ENCODE results near the gene NAT14. TPM values are rescaled to one million over a fixed set of nuclear protein-coding genes. Genes with fewer than 3 reads are reported as not detected.

The NAT14 gene
- total and polyA plus RNA-seq, 4 experiments from 2014 or later, result 2.6 to 3.2 (median 2.9) TPM

GRCh38 chr19:55464039-55464661, 20.8 kb upstream of the NAT14 start:
- Histone ChIP-seq H3K4me1 (ENCODE audit: insufficient read depth, low read length) (peaks cover 18% of the 10 kb centered on the region), H3K27me3 (ENCODE audit: insufficient read depth, low read length) (no peaks in the 10 kb centered on the region), H3K4me3 (ENCODE audit: low read length in 2 of 2) (no peak overlapping the region), H3K27ac (ENCODE audit: low read depth, low read length) (no peak overlapping the region), H3K9me3 (ENCODE audit: control insufficient read depth in 1 of 2, low read length in 2 of 2) (no peaks in the 10 kb centered on the region), H3K36me3 (ENCODE audit: insufficient read depth, low read length) (no peaks in the 10 kb centered on the region)
- no peak overlapping the region for H3K27ac Mint-ChIP-seq
- intact Hi-C loops (cut with micrococcal nuclease), result no loop called here
- no peaks in the 10 kb centered on the region for H3K27me3 Mint-ChIP-seq
- CTCF ChIA-PET (ENCODE audit: partially characterized antibody), result no interaction called here
- H3K9me3 Mint-ChIP-seq, result peaks cover 0 to 2% (median 0%) of the 10 kb centered on the region in 8 donors
- H3K36me3 Mint-ChIP-seq, result peaks cover 0 to 2% of the 10 kb centered on the region in 2 donors
- POLR2A ChIA-PET (ENCODE audit: partially characterized antibody), result no interaction called here
- peak overlapping the region in 2 of 8 donors; percentile 39 to 69 for H3K4me3 Mint-ChIP-seq
- DNase-seq, result no peak
- peaks cover 13 to 32% (median 24%) of the 10 kb centered on the region in 4 donors for H3K4me1 Mint-ChIP-seq

- Histone ChIP-seq H3K27me3 (ENCODE audit: insufficient read depth, low read length) (no peaks in the 10 kb centered on the region), H3K4me1 (ENCODE audit: insufficient read depth, low read length) (peaks cover 18% of the 10 kb centered on the region), H3K36me3 (ENCODE audit: insufficient read depth, low read length) (no peaks in the 10 kb centered on the region), H3K27ac (ENCODE audit: low read depth, low read length) (no peak within 1 kb of the TSS), H3K9me3 (ENCODE audit: control insufficient read depth in 1 of 2, low read length in 2 of 2) (no peaks in the 10 kb centered on the region), H3K4me3 (ENCODE audit: low read length in 2 of 2) (no peak within 1 kb of the TSS)
- Mint-ChIP-seq H3K27ac (peak within 1 kb of the TSS in 1 of 7 donors; percentile 9), H3K4me3 (peak within 1 kb of the TSS in 2 of 8 donors; percentile 39 to 69), H3K4me1 (peaks cover 13 to 32% (median 24%) of the 10 kb centered on the region in 4 donors), H3K9me3 (peaks cover 0 to 2% (median 0%) of the 10 kb centered on the region in 8 donors), H3K36me3 (peaks cover 0 to 2% of the 10 kb centered on the region in 2 donors), H3K27me3 (no peaks in the 10 kb centered on the region)
- POLR2A ChIA-PET (ENCODE audit: partially characterized antibody), result no interaction called here
- intact Hi-C loops (cut with micrococcal nuclease), result no loop called here
- CTCF ChIA-PET (ENCODE audit: partially characterized antibody), result no interaction called here
- no peak for DNase-seq
Measured at GRCh38 chr19:55464662-55465054, 20.3 kb upstream of the NAT14 start, which contains the start of gene C19orf85. Gene C19orf85, minus strand, starts transcription at chr19:55464751. Its CDS starts 197 bp downstream, at chr19:55464554.

GRCh38 chr19:55465460-55466240, 19.3 kb upstream of the NAT14 start:
- Mint-ChIP-seq H3K27ac (peak overlapping the region in 1 of 7 donors; percentile 8), H3K4me3 (no peak overlapping the region), H3K9me3 (peaks cover 0 to 2% (median 0%) of the 10 kb centered on the region in 8 donors), H3K36me3 (peaks cover 0 to 2% of the 10 kb centered on the region in 2 donors), H3K27me3 (no peaks in the 10 kb centered on the region), H3K4me1 (peaks cover 10 to 22% (median 16%) of the 10 kb centered on the region in 4 donors)
- H3K9me3 ChIP-seq (ENCODE audit: control insufficient read depth in 1 of 2, low read length in 2 of 2), result no peaks in the 10 kb centered on the region
- intact Hi-C loops (cut with micrococcal nuclease), result no loop called here
- no peak overlapping the region for H3K27ac ChIP-seq (ENCODE audit: low read depth, low read length)
- DNase-seq, result no peak
- ChIA-PET POLR2A (ENCODE audit: partially characterized antibody) (no interaction called here), CTCF (ENCODE audit: partially characterized antibody) (interaction anchor here (1.2 to 4.3 kb wide), 3 partner anchors 9 to 166 kb away, joined by 3 to 69 read pairs (median 42); no protein-coding TSS in a partner anchor)
- no peak overlapping the region for H3K4me3 ChIP-seq (ENCODE audit: low read length in 2 of 2)
- no peaks in the 10 kb centered on the region for H3K27me3 ChIP-seq (ENCODE audit: insufficient read depth, low read length)
- peaks cover 12% of the 10 kb centered on the region for H3K4me1 ChIP-seq (ENCODE audit: insufficient read depth, low read length)
- H3K36me3 ChIP-seq (ENCODE audit: insufficient read depth, low read length), result no peaks in the 10 kb centered on the region

GRCh38 chr19:55466241-55466614, 18.8 kb upstream of the NAT14 start:
- Histone ChIP-seq H3K4me1 (ENCODE audit: insufficient read depth, low read length) (peaks cover 6% of the 10 kb centered on the region), H3K36me3 (ENCODE audit: insufficient read depth, low read length) (no peaks in the 10 kb centered on the region), H3K9me3 (ENCODE audit: control insufficient read depth in 1 of 2, low read length in 2 of 2) (no peaks in the 10 kb centered on the region), H3K27me3 (ENCODE audit: insufficient read depth, low read length) (no peaks in the 10 kb centered on the region), H3K4me3 (ENCODE audit: low read length in 2 of 2) (no peak overlapping the region), H3K27ac (ENCODE audit: low read depth, low read length) (no peak overlapping the region)
- no peak overlapping the region for H3K4me3 Mint-ChIP-seq
- ChIA-PET CTCF (ENCODE audit: partially characterized antibody) (interaction anchor here (1.2 to 4.3 kb wide), 10 partner anchors 8 to 325 kb away, joined by 3 to 69 read pairs (median 10); partner anchors contain the start of genes ZNF628 and ZNF784), POLR2A (ENCODE audit: partially characterized antibody) (interaction anchor here (2.1 kb wide), 1 partner anchor 11 kb away, joined by 13 read pairs; the partner anchor contains the start of gene ZNF628)
- intact Hi-C loops (cut with micrococcal nuclease), result no loop called here
- no peak for DNase-seq
- H3K9me3 Mint-ChIP-seq, result peaks cover 0 to 2% (median 0%) of the 10 kb centered on the region in 8 donors
- H3K36me3 Mint-ChIP-seq, result peaks cover 0 to 2% of the 10 kb centered on the region in 2 donors
- peak overlapping the region in 4 of 7 donors; percentile 8 to 62 (median 24) for H3K27ac Mint-ChIP-seq
- no peaks in the 10 kb centered on the region for H3K27me3 Mint-ChIP-seq
- peaks cover 8 to 18% (median 12%) of the 10 kb centered on the region in 4 donors for H3K4me1 Mint-ChIP-seq

GRCh38 chr19:55467236-55468053, 17.5 kb upstream of the NAT14 start:
- CTCF ChIA-PET (ENCODE audit: partially characterized antibody), result interaction anchor here (0.6 to 4.3 kb wide), 39 partner anchors 9 to 390 kb away, joined by 3 to 69 read pairs (median 4); partner anchors contain the start of genes FIZ1, NAT14, ZNF628 and ZNF784
- no peaks in the 10 kb centered on the region for H3K9me3 ChIP-seq (ENCODE audit: control insufficient read depth in 1 of 2, low read length in 2 of 2)
- peak in 4 of 5 donors; percentile 52 to 61 (median 52) for DNase-seq
- intact Hi-C loops (cut with micrococcal nuclease), result loop anchor here (1.0 to 2.0 kb wide), 2 partner anchors 36 to 163 kb away; no protein-coding TSS in a partner anchor
- H3K36me3 ChIP-seq (ENCODE audit: insufficient read depth, low read length), result no peaks in the 10 kb centered on the region
- POLR2A ChIA-PET (ENCODE audit: partially characterized antibody), result interaction anchor here (0.8 to 2.1 kb wide), 5 partner anchors 9 to 165 kb away, joined by 3 to 13 read pairs (median 4); partner anchors contain the start of genes FIZ1 and ZNF628
- peak overlapping the region in 3 of 7 donors; percentile 30 to 38 (median 34) for H3K27ac Mint-ChIP-seq
- H3K4me3 Mint-ChIP-seq, result peak overlapping the region in 1 of 8 donors; percentile 36
- H3K27me3 Mint-ChIP-seq, result no peaks in the 10 kb centered on the region
- no peak overlapping the region for H3K27ac ChIP-seq (ENCODE audit: low read depth, low read length)
- peaks cover 2 to 7% (median 4%) of the 10 kb centered on the region in 4 donors for H3K4me1 Mint-ChIP-seq
- no peaks in the 10 kb centered on the region for H3K9me3 Mint-ChIP-seq
- no peaks in the 10 kb centered on the region for H3K36me3 Mint-ChIP-seq
- peaks cover 2% of the 10 kb centered on the region for H3K4me1 ChIP-seq (ENCODE audit: insufficient read depth, low read length)
- no peak overlapping the region for H3K4me3 ChIP-seq (ENCODE audit: low read length in 2 of 2)
- no peaks in the 10 kb centered on the region for H3K27me3 ChIP-seq (ENCODE audit: insufficient read depth, low read length)

- Mint-ChIP-seq H3K27ac (peak overlapping the region in 2 of 7 donors; percentile 15 to 30), H3K36me3 (no peaks in the 10 kb centered on the region), H3K27me3 (no peaks in the 10 kb centered on the region), H3K4me3 (peak overlapping the region in 1 of 8 donors; percentile 36), H3K9me3 (no peaks in the 10 kb centered on the region), H3K4me1 (peaks cover under 1 to 5% (median 2%) of the 10 kb centered on the region in 4 donors)
- no peak for DNase-seq
- H3K27ac ChIP-seq (ENCODE audit: low read depth, low read length), result no peak overlapping the region
- H3K27me3 ChIP-seq (ENCODE audit: insufficient read depth, low read length), result no peaks in the 10 kb centered on the region
- intact Hi-C loops (cut with micrococcal nuclease), result loop anchor here (1.0 to 2.0 kb wide), 2 partner anchors 35 to 163 kb away; no protein-coding TSS in a partner anchor
- ChIA-PET CTCF (ENCODE audit: partially characterized antibody) (interaction anchor here (0.9 to 4.3 kb wide), 27 partner anchors 9 to 390 kb away, joined by 3 to 69 read pairs (median 5); partner anchors contain the start of genes FIZ1, NAT14, ZNF628 and ZNF784), POLR2A (ENCODE audit: partially characterized antibody) (interaction anchor here (0.8 to 2.1 kb wide), 5 partner anchors 9 to 165 kb away, joined by 3 to 13 read pairs (median 4); partner anchors contain the start of genes FIZ1 and ZNF628)
- no peak overlapping the region for H3K4me3 ChIP-seq (ENCODE audit: low read length in 2 of 2)
- H3K36me3 ChIP-seq (ENCODE audit: insufficient read depth, low read length), result no peaks in the 10 kb centered on the region
- no peaks in the 10 kb centered on the region for H3K9me3 ChIP-seq (ENCODE audit: control insufficient read depth in 1 of 2, low read length in 2 of 2)
- no peaks in the 10 kb centered on the region for H3K4me1 ChIP-seq (ENCODE audit: insufficient read depth, low read length)
Measured at GRCh38 chr19:55468054-55468393, 17.0 kb upstream of the NAT14 start.
